Fibroblast of lung (primary cell): ENCODE measurements around the gene ADCY4. TPM values are rescaled to one million over a fixed set of nuclear protein-coding genes. Genes with fewer than 3 reads are reported as not detected.

Experiments
- DNase-seq, 2 donors: peaks; one replicate each; pipeline versions ENCODE4 v3.0.0 to v3.0.0-alpha.2; 2010; ENCODE audit warnings: low read depth in 2 of 2
- H2AFZ ChIP-seq: 2 replicates; pipeline ENCODE4 v1.5.1; 2012; ENCODE audit warnings: low read length, control low read depth, inconsistent platforms
- H3K27ac ChIP-seq: 2 replicates; pipeline ENCODE4 v1.5.1; 2011; ENCODE audit warnings: low read length, control low read depth; ENCODE audit not compliant: insufficient read depth
- H3K27me3 ChIP-seq: 2 replicates; pipeline ENCODE4 v1.5.1; 2011; ENCODE audit warnings: mild to moderate bottlenecking, low read length; ENCODE audit not compliant: control insufficient read depth, insufficient read depth
- H3K36me3 ChIP-seq: 2 replicates; pipeline ENCODE4 v1.5.1; 2011; ENCODE audit warnings: low read length; ENCODE audit not compliant: control insufficient read depth, insufficient read depth
- H3K4me1 ChIP-seq: 2 replicates; pipeline ENCODE4 v1.5.1; 2011; ENCODE audit warnings: low read length; ENCODE audit not compliant: control insufficient read depth, insufficient read depth; ENCODE audit errors: extremely low read depth
- H3K4me2 ChIP-seq: 2 replicates; pipeline ENCODE4 v1.5.1; 2011; ENCODE audit warnings: low read length, control low read depth; ENCODE audit not compliant: insufficient read depth; ENCODE audit errors: extremely low read depth
- H3K4me3 ChIP-seq, 4 experiments: fragments of 200-600 bp in 1 of 4; sonication (generic) in 1 of 4; replicated peaks in 1 of 4; 2 replicates each; pipeline ENCODE4 v1.5.1; 2011 to 2016; ENCODE audit warnings: low read length in 4 of 4, low read depth in 3 of 4, mild to moderate bottlenecking in 3 of 4, control low read depth in 2 of 4, inconsistent platforms in 1 of 4, mixed read lengths in 1 of 4; ENCODE audit not compliant: insufficient read depth in 1 of 4; ENCODE audit errors: control extremely low read depth in 1 of 4
- H3K79me2 ChIP-seq: 2 replicates; pipeline ENCODE4 v1.5.1; 2012; ENCODE audit warnings: mild to moderate bottlenecking, low read length, inconsistent platforms; ENCODE audit not compliant: control insufficient read depth, insufficient read depth
- H3K9ac ChIP-seq: 2 replicates; pipeline ENCODE4 v1.5.1; 2011; ENCODE audit warnings: mild to moderate bottlenecking, low read length, control low read depth; ENCODE audit not compliant: insufficient read depth
- H3K9me3 ChIP-seq: 2 replicates; pipeline ENCODE4 v1.5.1; 2012; ENCODE audit warnings: low read depth, low read length; ENCODE audit not compliant: control insufficient read depth, insufficient read depth
- H4K20me1 ChIP-seq: 2 replicates; pipeline ENCODE4 v1.5.1; 2011; ENCODE audit warnings: low read length; ENCODE audit not compliant: control insufficient read depth, insufficient read depth; ENCODE audit errors: extremely low read depth
- EZH2 ChIP-seq: IDR thresholded peaks from 2 replicates; pipeline ENCODE4 v1.5.1; 2012; ENCODE audit warnings: low read length, control low read depth, mild to moderate bottlenecking; ENCODE audit errors: missing control alignments
- polyA plus RNA-seq, 2 donors: library from polyadenylated mRNA; depleted of rRNA in 1 of 2; stranded (reverse) in 1 of 2; unstranded in 1 of 2; fragments of >200 nt; gene quantifications; 2 replicates each; pipeline ENCODE4 v1.2.1, GENCODE V29; 2011 to 2012; ENCODE audit warnings: missing spikeins in 1 of 2
- total RNA-seq: library from RNA; depleted of rRNA; stranded (reverse); fragments of >200 nt; gene quantifications from 2 replicates; pipeline ENCODE4 v1.2.1, GENCODE V29; 2014
- TF ChIP-seq, protein P1 (sequence below), 2 donors: IDR thresholded peaks in 1 of 2; conservative IDR thresholded peaks in 1 of 2; 1 replicate in 1 of 2; 2 replicates in 1 of 2; pipeline ENCODE4 v1.5.1; 2011 to 2012; ENCODE audit warnings: low read length in 2 of 2, control low read depth in 1 of 2, inconsistent platforms in 1 of 2, low read depth in 1 of 2, mild to moderate bottlenecking in 1 of 2

ADCY4 gene
- total and polyA plus RNA-seq, 2 donors (not counting 1 experiment from before 2014, with no cell fraction given), result 1.4 to 7.4 TPM

DNA sequence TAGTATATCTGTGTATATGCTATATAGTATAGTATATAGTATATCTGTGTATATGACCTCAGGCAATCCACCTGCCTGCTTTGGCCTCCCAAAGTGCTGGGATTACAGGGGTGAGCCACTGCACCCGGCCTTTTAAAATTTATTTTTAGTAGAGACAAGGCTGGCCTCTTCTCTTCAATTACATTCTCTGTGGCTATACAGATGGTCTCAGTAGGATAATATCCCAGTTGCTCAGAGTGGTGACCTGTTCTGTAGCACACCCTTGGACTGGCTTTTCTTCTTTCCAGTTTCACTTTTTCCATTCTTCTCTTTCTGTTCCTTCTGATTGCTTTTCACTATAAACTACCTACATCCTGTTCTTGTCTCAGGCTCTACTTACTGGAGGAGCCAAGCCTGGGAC, 30.0 kb upstream of the ADCY4 start:
- H3K36me3 ChIP-seq, result no peaks in the 10 kb centered on the region
- TF ChIP-seq, protein P1, sequence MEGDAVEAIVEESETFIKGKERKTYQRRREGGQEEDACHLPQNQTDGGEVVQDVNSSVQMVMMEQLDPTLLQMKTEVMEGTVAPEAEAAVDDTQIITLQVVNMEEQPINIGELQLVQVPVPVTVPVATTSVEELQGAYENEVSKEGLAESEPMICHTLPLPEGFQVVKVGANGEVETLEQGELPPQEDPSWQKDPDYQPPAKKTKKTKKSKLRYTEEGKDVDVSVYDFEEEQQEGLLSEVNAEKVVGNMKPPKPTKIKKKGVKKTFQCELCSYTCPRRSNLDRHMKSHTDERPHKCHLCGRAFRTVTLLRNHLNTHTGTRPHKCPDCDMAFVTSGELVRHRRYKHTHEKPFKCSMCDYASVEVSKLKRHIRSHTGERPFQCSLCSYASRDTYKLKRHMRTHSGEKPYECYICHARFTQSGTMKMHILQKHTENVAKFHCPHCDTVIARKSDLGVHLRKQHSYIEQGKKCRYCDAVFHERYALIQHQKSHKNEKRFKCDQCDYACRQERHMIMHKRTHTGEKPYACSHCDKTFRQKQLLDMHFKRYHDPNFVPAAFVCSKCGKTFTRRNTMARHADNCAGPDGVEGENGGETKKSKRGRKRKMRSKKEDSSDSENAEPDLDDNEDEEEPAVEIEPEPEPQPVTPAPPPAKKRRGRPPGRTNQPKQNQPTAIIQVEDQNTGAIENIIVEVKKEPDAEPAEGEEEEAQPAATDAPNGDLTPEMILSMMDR (conservative IDR thresholded peaks at IDR 0.05 in 1 of 2, IDR thresholded peaks at IDR 0.05 in 1 of 2; ENCODE audit: low read depth in 1 of 2, low read length in 2 of 2), result no peak
- no peak for TF ChIP-seq EZH2
- peak overlapping the region; percentile 60 for H2AFZ ChIP-seq
- no peaks in the 10 kb centered on the region for H3K27me3 ChIP-seq
- H3K4me1 ChIP-seq, result peaks cover 19% of the 10 kb centered on the region
- no peaks in the 10 kb centered on the region for H4K20me1 ChIP-seq
- H3K9me3 ChIP-seq, result no peaks in the 10 kb centered on the region
- H3K4me2 ChIP-seq, result peak overlapping the region; percentile 53
- H3K4me3 ChIP-seq, result no peak overlapping the region
- H3K27ac ChIP-seq, result peak overlapping the region; percentile 98
- H3K79me2 ChIP-seq, result peaks cover 9% of the 10 kb centered on the region
- DNase-seq, result no peak
- H3K9ac ChIP-seq, result no peak overlapping the region

DNA sequence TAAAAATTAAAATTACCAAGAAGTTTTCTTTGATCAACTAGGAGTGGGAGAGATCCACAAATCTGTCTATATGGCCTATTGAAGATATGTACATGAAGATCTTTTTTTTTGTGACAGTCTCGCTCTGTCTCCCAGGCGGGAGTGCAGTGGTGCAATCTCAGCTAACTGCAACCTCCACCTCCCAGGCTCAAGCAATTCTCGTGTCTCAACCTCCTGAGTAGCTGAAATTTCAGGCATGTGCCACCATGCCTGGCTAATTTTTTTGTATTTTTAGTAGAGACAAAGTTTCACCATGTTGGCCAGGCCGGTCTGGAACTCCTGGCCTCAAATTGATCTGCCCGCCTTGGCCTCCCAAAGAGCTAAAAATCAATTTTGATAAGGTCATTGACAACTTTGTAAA, 28.5 kb upstream of the ADCY4 start:
- H3K4me1 ChIP-seq, result peaks cover 15% of the 10 kb centered on the region
- no peaks in the 10 kb centered on the region for H3K36me3 ChIP-seq
- no peak overlapping the region for H3K4me2 ChIP-seq
- no peak overlapping the region for H3K27ac ChIP-seq
- H3K79me2 ChIP-seq, result peaks cover 3% of the 10 kb centered on the region
- H3K9me3 ChIP-seq, result no peaks in the 10 kb centered on the region
- no peak overlapping the region for H3K4me3 ChIP-seq
- TF ChIP-seq, protein P1 (conservative IDR thresholded peaks at IDR 0.05 in 1 of 2, IDR thresholded peaks at IDR 0.05 in 1 of 2; ENCODE audit: low read depth in 1 of 2, low read length in 2 of 2), result no peak
- TF ChIP-seq EZH2, result no peak
- H3K27me3 ChIP-seq, result no peaks in the 10 kb centered on the region
- no peak for DNase-seq
- H2AFZ ChIP-seq, result no peak overlapping the region
- no peak overlapping the region for H3K9ac ChIP-seq
- H4K20me1 ChIP-seq, result no peaks in the 10 kb centered on the region

DNA sequence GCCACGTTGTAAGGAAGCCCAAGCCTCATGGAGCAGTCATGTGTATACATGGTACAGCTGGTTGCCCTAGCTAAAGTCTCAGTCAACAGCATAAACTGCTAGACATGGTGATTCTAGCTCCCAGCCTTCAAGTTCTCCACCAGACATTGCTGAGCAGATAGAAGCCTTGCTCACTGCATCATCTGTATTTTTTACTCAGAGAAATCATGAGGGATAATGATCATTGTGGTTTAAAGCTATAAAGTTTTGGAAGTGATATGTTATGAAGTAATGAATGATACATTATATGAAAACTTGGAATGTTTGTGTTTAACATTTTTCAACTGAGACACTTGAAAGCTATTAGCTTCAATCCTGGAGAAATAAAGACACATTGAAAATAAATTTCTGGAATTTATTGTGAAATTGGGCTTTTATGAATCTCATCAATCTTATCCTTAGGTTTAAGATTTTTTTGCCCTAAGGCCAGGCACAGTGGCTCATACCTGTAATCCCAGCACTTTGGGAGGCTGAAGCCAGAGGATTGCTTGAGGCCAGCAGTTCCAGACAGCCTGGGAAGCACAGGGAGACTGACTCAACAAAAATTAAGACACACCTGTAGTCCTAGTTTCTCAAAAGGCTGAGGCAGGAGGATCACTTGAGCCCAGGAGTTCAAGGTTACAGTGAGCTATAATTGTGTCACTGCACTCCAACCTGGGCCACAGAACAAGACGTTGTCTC, 27.5 kb upstream of the ADCY4 start:
- no peak overlapping the region for H3K9ac ChIP-seq
- H2AFZ ChIP-seq, result peak overlapping the region; percentile 14
- TF ChIP-seq EZH2, result no peak
- TF ChIP-seq, protein P1 (conservative IDR thresholded peaks at IDR 0.05 in 1 of 2, IDR thresholded peaks at IDR 0.05 in 1 of 2; ENCODE audit: low read depth in 1 of 2, low read length in 2 of 2), result no peak
- no peaks in the 10 kb centered on the region for H3K79me2 ChIP-seq
- H3K9me3 ChIP-seq, result no peaks in the 10 kb centered on the region
- H3K27me3 ChIP-seq, result no peaks in the 10 kb centered on the region
- H3K36me3 ChIP-seq, result no peaks in the 10 kb centered on the region
- peak in 1 of 2 donors; percentile 9 for DNase-seq
- no peak overlapping the region for H3K27ac ChIP-seq
- no peak overlapping the region for H3K4me3 ChIP-seq
- H3K4me2 ChIP-seq, result no peak overlapping the region
- no peaks in the 10 kb centered on the region for H4K20me1 ChIP-seq
- peaks cover 13% of the 10 kb centered on the region for H3K4me1 ChIP-seq
